Measurements from ENCODE around the gene KRTAP2-2.

The KRTAP2-2 gene

DNA sequence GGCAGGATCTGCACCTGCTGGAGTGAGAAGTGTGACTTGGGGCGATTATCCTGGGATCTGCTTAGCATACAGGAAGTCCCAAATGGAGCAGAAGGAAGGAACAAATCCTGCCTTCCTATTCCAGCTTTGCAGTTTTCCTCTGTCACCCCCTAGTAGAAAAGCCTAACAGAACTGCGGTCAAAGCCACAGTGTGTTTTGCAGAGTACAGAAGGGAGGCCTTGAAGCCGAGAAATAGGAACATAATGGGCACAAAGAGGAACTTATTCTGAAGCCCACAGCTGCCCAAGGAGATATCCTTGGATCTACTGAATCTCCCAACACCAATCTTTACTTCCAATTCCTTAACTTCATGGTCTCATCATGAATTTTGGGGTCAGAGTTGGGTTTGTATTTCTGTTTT is 36.5 kb downstream of the KRTAP2-2 start:
- H3K27ac ChIP-seq: no peak overlapping the region
- TF ChIP-seq, protein P1, sequence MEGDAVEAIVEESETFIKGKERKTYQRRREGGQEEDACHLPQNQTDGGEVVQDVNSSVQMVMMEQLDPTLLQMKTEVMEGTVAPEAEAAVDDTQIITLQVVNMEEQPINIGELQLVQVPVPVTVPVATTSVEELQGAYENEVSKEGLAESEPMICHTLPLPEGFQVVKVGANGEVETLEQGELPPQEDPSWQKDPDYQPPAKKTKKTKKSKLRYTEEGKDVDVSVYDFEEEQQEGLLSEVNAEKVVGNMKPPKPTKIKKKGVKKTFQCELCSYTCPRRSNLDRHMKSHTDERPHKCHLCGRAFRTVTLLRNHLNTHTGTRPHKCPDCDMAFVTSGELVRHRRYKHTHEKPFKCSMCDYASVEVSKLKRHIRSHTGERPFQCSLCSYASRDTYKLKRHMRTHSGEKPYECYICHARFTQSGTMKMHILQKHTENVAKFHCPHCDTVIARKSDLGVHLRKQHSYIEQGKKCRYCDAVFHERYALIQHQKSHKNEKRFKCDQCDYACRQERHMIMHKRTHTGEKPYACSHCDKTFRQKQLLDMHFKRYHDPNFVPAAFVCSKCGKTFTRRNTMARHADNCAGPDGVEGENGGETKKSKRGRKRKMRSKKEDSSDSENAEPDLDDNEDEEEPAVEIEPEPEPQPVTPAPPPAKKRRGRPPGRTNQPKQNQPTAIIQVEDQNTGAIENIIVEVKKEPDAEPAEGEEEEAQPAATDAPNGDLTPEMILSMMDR (conservative IDR thresholded peaks at IDR 0.05): no peak

DNA sequence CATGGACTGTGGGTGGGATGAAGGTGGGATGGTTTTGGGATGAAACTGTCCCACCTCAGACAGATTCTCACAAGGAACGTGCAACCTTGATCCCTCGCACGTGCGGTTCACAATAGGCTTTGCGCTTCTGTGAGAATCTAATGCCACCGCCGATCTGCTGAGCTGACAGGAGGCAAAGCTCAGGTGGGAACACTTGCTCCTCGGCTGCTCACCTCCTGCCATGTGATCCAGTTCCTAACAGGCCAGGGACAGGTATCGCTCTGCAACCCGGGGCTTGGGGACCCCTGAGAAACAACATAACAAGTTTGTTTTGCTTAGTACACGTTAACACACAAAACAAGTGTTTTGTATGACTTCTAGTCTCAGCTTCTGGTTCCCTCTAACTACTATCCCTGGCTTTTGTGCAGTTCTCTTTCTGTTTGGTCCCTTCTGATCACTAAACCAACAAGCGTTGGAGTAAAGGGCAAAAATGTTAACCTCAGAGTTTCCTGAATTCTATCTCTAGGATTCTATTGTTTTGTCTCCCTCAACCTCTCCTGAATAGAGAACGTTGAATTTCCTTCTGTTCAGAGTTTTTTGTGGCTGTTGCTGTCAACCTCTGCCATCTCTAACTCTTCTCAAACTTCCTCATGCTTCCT is 38.3 kb downstream of the KRTAP2-2 start:
- H3K27ac ChIP-seq: no peak overlapping the region
- TF ChIP-seq, protein P1 (conservative IDR thresholded peaks at IDR 0.05): no peak

DNA sequence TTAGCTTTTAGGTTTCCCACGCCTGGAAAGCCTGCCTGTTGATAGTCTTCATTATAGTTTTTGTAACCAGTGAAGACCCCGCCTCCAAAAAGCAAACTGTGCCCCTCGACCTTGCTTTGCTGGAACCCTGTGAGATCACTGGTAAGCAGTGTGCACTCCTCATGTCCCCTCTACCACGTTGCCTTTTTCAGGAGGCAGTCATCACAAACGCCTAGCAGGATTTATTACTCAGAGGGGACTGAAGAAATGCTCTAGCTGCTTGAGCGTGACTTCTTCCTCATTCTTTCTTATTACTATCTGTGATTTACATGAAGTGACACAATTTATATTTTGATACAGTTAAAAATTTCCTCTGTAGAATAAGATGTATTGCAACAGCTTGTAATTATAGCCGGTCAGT is 39.6 kb downstream of the KRTAP2-2 start:
- TF ChIP-seq, protein P1 (conservative IDR thresholded peaks at IDR 0.05): no peak

DNA sequence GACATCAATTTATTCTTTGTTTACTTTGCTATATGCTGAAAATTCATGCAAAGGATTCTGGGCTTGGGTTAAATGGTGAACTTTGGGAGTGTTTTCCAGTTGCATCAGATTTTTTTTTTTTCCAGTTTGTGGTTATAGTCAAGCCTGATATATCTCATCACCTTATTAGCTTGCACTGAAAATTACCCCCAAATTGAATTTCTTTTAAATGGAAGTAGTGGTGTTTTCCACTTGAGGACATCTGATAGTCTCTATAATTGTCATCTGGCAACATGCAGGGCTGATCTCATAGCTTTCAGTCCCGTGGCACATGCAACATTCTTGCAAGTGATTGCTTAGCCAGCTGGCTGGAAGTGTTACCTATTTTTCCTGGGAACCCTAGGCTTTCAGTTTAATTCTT is 41.4 kb downstream of the KRTAP2-2 start:
- H3K27ac ChIP-seq: no peak overlapping the region
- TF ChIP-seq, protein P1 (conservative IDR thresholded peaks at IDR 0.05): no peak

More for the DNA sequence above, 39.6 kb downstream of the KRTAP2-2 start:
- no peak overlapping the region for H3K27ac ChIP-seq

DNA sequence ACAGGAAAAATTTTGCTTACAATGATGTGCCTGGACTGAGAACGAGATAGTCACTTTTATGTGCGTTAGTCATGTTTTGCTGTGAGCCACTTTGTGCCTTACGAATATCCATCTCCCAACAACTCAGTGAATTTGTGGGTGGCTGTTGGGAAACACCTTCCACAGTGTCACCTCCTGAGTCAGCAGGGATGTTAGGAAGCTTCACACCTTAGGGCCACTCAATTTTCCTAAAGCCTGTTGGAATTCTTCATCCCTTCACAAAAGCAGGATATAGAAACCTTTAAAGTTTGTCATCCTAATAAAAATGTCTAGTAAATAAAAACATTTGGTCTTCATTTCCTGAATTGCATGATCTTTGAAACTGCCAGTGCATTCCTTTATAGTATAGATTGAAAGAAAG is 41.8 kb downstream of the KRTAP2-2 start:
- TF ChIP-seq, protein P1 (conservative IDR thresholded peaks at IDR 0.05): no peak

DNA sequence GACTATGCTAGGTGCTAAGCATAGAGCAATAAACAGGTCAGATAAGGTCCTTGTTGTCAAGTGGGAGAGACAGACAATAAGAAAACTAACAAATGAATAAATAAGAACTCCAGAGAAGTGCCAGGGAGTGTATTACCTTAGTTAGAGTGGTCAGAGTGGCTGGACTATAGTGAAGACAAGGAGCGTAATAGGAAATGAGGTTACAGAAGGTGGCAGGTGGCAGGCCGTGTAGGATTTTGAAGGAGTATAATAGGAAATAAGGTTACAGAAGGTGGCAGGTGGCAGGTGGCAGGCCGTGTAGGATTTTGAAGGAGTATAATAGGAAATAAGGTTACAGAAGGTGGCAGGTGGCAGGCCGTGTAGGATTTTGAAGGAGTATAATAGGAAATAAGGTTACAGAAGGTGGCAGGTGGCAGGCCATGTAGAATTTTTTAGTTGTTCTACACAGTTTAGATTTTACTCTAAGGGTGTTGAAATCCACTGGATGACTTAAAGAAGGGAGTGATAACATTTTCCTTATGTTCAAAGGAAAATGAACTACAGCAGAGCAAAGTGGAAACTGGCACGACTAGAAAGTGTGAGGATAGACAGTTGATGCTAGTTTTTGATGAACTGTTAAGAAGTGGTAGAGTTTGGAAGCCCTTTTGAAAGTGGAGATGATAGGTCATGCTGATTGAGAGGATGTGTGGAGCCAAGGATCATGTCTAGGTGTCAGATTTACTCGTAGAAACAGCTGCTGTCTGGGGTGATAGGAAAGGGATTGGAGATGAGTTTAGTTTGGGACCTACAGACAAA is 42.5 kb downstream of the KRTAP2-2 start:
- TF ChIP-seq, protein P1 (conservative IDR thresholded peaks at IDR 0.05): no peak
- no peak overlapping the region for H3K27ac ChIP-seq

More for the DNA sequence above, 41.8 kb downstream of the KRTAP2-2 start:
- H3K27ac ChIP-seq: no peak overlapping the region

DNA sequence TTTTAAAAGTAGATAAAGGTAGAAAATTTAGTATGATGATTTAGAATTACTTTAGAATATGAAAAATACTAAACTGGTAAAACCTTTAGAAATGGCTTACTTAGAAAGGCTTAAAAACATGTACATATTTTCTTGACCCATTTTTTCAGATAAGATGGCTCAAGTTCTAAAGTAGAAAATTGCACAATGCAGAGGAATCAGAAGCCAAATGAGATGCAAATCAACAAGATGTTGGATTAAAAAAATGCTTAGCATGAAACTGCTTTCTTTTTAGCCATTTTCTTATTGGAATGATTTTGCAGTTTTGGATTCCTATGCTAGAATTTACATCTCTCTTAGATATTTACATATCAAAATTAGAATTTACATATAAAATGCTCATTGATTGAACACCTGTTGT is 44.6 kb downstream of the KRTAP2-2 start:
- TF ChIP-seq, protein P1 (conservative IDR thresholded peaks at IDR 0.05): no peak
- H3K27ac ChIP-seq: peak overlapping the region; percentile 61

Measured in VCaP (cell line).